Hematopoietic multipotent progenitor cell treated with erythropoietin and hydrocortisone succinate and interleukin-3 and kit ligand, for 8 days (in vitro differentiated cells): ENCODE measurements around the gene RHO.

Experiments used
- DNase-seq: peaks from one replicate; pipeline ENCODE4 v3.0.0-alpha.2; 2015

RHO gene

DNA sequence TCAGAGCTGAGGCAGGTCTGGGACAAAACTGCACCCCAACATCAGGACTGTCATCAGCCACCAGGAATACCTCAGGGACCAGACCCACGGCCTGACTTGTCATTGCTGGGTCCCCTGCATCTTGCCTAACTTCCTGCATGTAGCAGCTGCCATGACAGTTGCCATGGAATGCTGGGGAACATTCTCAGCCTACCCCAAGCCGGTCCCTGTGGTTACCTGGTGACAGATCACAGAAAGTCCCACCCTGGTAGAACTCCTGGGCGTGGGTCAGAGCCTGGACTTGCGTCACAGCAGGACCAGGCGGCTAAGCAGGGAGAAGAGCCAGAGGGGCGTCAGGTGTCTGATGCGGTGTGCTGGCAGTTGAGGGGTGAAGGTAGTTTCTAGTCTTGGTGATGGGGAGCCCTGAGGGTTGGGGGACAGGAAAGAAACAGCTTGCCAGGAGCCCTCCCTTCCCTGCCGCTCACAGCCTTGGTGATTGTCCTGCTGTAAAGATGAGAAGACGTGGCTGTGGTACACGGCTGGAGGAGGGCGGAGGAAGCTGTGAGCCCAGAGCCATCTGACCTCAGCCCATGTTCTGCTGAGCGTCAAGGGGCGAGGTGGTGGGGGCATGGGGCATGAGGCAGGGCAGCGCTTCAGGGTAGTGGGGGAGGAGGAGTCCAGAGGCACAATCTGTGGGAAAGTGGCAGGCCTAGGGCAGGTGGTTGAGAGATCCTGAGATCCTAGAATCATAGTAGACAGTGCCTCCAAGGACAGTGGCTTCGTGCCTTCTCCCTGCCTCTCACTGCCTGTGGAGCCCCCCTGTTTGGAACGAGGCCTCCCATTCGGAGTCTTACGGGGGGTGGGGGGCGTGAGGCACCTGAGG lies 19.9 kb downstream of the RHO start:
- DNase-seq = no peak

DNA sequence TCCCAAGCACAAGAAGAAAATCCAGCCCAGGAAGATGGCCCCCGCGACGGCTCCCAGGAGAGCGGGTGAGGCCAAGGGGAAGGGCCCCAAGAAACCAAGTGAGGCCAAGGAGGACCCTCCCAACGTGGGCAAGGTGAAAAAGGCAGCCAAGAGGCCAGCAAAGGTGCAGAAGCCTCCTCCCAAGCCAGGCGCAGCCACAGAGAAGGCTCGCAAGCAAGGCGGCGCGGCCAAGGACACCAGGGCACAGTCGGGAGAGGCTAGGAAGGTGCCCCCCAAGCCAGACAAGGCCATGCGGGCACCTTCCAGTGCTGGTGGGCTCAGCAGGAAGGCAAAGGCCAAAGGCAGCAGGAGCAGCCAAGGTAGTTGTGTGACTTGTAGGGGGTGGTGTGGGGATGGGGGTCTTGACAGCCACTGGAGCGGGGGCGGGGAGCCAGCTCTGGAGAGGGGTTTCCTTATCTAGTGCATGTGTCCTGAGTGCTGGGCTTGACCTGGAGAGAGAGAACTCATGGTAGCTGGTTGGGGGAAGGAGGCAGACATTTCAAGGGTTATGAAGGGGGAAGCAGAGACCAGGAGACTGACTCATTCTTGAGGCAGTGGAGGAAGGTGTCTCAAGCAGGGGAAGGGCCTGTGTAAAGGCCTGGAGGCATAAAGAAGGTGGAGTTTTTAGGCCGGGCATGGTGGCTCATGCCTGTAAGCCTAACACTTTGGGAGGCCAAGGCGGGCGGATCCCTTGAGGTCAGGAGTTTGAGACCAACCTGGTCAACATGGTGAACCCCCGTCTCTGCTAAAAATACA lies 20.8 kb downstream of the RHO start:
- no peak for DNase-seq

DNA sequence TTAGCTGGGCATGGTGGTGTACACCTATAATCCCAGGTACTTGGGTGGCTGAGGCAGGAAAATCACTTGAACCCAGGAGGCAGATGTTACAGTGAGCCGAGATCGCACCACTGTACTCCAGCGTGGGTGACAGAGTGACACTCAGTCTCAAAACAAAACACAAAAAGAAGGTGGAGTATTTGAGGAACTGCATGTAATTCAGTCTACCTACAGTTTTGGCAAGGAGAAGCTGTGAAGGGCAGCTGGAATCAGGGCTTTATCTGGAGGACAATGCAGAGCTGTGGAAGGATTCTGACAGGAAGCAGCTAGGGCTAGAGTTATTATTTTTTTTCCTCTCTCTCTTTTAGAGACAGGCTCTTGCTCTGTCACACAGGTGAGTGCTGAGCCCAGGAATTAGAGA lies 21.4 kb downstream of the RHO start:
- DNase-seq = no peak

DNA sequence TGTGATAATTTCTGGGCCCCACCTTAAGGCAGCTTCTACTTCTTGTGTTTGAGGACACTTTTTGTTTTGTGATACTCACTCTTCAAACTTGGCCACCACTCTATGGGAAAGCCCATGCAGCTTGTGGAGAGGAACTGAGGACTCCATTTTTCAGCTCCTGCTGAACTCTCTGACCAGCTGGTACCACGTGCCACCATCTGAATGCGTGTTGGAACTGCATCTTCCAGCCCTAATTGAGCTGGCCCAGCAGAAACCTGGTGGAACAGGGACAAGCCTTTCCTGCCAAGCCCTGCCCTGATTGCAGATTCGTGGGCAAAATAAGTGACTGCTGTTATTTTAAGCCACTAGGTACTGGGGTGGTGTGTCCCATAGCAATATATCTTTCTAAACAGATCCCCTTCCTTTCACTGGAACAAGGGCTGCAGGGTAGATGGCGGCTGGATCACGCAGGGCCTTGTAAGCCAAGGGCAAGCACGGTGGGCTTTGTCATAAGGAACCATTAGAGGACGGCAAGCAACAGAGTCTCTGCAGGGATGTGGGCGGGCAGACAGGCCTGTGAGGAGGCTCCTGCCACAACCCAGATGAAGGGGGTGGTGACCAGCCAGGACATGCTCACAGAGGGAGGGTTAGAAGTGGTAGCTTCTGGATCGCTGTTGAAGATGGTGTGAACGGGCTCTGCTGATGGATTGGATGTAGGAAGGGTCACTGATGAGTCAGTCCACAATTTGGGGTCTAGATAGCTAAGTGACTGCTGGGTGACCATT lies 24.0 kb downstream of the RHO start:
- no peak for DNase-seq

DNA sequence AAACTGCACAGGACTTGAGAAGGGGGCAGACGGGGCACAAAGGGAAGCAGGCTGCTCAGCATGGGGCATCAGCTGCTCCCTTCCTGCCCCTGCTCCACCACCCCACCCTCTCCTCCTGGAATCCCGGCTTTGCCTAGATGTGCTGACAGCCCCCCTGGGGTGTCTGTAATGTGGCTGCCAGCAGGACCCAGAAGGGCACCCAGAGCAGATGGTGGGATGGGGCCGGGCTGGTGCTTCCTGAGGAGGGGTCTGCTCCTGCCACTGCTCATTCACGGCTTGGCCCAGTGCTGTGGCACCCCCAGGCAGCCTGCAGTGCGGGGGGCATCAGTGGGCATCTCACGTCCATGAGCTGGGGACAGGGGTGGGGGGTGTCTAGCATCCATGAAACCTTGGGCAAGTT lies 24.7 kb downstream of the RHO start:
- DNase-seq = no peak

DNA sequence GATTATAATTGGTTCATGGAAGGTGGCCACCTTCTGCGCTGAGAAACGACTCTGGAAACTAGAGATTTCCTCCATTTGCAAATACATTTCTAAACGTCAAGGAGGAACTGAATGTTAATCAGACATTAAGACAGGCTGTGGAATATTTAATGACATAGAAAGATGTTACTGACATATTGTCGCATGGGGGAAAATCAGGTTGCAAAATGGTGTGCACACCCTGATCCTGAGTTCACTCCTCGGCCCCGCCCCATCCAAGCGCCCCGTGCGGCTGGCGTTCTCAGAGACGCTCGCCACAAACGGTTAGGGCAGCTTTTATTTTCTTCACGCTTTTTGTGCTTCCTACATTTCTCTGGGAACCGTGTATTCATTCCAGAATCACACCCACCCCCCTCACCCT lies 25.3 kb downstream of the RHO start:
- peak; percentile 31 for DNase-seq

DNA sequence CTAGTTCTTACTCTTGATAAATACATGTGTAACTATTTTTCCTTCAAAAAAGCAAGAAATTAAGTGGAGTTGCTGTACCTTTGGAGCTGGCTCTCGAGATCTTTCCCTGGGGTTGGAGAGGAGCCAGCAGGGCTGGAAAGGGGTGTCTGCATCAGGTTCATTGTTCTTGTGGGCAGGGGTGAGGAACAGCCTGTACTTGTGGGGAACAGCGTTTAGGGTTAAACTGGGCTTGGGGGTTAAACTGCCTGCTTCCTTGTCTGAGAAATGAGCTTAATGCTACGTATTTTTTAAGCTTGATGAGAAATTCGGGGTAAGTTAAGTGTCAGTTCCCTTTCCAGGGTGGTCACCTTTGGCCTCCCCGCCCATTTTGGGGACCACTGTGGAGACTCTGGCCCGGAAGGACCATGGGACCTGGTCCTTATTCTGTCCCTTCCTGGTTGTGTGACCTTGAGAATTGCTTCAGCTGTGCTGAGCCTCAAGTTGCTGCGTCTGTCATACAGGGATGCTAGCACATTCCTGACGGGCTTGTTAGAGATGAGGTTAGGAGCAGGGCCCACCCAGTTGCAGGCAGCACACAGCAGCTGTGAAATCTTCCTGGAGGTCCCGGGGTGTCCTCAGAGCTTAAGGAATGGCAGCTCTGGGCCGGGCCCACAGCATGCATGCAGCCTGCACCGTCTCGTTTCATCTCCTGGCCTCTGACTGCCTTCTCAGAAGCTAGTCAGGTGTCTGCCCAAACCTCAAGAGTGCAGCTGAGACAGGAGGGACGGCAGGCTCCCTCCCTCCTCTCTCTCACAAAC lies 26.1 kb downstream of the RHO start:
- peak; percentile 29 for DNase-seq

DNA sequence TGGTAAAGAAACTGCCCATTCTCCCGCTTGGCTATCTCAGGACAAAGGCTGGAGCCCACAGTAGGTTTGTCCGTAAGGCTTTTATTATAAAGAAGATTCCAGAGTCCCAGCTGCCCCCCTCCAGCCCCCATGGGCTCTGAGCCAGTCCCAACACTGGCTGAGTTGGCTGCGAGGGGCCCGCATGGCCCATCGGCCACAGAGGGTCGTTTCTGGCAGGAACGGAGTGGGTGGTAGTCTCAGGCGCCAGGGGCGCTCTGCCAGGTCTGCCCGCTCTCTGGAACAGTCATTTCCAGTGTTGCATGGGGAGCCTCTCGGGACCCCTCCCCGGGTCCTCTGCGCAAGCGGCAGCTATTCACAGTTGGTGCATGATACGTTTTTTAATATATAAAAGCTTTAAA lies 26.7 kb downstream of the RHO start:
- DNase-seq = no peak

DNA sequence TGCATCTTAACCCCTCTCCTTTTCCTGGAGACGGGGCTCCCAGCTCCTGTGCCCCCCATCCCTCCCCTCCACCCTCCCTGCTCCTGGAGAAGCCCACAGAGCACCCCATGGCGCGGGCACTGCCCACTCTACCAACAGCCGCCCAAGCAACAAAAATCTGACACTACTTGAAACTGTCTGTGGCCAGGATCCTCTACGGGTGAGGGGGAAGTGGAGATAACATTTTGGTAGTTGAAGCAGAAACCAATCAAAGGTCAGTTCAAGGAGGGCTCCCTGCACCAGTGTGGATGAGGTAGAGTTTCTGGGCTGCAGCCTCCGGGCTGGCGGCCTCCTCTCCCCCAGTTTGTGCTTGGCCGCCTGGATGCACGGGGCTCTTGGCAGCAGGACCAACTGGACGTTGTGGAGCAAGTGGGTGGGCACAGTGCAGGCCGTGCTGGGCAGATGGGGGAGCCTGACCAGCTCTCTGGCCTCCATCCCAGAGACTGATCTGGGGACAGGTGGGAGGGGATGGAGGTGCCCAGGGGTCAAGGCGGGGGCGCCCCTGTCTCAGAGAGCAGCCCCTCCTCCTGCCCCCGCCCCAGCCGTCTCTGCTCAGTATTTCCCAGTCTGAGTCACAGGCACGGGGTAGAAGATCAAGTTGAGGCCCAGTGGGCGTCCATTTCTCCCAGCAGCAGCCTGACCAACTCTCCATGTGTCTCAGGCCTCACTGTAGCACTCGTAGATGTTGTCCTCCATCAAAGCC lies 27.3 kb downstream of the RHO start:
- DNase-seq = no peak

DNA sequence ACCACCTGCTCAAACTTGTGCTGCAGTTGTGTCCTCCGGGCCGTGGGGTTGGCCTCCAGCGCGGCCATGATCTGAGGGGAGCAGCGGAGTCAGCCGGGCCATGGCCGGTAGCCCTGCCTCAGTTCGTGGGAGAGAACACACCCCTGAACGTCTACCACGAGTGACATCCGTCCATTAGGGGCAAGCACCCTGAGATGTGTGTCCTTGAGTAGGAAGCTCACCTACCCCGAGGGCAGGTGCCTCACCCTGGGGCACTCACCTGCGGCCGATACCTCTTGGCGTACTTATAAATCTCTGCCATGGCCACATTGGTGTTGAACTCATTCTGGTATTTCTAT lies 27.9 kb downstream of the RHO start:
- no peak for DNase-seq

DNA sequence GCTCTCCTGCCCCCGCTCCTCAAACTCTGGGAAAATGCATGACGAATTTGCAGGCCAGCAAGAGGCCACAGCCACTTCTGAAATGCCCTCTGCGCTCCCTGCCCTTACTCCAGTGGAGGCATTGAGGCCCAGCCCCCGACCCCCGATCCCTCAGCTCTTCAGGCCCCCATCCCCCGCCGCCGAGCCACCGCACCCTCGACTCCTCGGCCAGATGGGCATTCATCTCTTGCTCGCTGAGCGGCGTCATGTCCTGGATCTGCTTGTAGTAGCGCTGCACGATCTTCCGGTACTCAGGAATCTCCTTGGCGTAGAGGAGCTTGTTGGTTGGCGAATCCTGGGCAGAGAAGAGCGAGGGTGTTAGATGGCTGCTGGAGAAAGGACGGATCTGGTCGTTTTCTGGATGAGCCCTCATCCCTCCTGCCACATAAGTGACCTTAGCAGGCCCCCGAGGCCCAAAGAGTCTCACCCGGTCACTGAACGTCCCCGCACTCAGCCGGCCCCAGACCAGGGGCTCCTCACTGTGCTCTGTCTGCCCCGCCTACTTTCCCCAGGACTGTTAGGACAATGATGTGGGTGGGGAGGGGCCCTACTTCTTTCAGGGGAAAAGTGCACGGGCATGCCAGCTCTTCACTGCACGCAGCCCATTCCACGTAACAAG lies 28.6 kb downstream of the RHO start:
- DNase-seq = no peak

DNA sequence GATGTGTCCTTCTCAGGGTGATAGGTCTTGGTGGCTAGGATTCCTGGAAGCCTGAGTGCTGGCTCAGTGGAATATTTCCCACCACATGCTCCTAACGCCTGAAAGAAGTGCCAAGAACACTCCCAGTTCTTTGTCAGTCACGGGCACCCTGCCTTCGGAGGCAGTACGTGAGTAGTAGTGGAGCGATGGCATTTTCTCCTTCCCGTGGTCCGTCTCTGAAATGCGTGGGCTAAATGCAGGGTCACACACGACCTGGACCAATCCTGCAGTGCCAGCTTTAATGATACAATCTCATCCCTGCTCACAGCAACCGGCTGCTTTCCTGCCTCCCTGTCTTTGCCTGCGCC lies 29.1 kb downstream of the RHO start:
- DNase-seq = no peak

DNA sequence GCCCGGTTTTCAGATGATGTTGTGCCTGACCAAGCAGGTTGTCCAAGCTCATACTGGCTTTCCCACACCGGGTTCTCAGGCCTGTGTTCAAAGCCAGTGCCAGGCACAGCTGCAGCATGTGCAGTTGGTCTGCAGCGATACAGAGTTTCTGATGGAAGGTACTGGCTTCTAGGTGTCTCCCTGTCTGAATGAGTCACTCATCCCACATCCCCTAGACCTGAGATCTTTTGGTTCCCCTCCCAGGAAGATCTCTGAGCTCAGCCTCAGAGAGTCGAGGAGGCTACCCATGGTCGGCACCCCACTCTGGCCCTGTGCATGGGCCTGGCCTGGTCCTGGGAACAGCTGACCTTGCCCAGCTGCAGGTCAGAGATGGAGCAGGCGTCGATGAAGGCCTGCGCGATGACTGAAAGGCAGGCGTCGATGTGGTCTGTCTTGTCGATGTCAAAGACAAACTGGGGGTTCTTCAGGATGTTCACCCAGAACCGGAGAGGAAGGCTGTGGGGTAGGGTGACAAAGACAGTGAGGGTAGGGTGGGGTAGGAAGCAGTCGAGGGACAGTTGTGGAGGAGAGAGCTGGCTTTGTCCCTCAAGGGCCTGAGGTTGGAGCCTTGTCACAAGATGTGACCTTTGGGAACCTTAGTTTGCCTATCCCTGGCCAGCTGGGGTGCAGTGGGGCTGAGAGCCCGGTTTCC lies 29.8 kb downstream of the RHO start:
- DNase-seq = no peak

DNA sequence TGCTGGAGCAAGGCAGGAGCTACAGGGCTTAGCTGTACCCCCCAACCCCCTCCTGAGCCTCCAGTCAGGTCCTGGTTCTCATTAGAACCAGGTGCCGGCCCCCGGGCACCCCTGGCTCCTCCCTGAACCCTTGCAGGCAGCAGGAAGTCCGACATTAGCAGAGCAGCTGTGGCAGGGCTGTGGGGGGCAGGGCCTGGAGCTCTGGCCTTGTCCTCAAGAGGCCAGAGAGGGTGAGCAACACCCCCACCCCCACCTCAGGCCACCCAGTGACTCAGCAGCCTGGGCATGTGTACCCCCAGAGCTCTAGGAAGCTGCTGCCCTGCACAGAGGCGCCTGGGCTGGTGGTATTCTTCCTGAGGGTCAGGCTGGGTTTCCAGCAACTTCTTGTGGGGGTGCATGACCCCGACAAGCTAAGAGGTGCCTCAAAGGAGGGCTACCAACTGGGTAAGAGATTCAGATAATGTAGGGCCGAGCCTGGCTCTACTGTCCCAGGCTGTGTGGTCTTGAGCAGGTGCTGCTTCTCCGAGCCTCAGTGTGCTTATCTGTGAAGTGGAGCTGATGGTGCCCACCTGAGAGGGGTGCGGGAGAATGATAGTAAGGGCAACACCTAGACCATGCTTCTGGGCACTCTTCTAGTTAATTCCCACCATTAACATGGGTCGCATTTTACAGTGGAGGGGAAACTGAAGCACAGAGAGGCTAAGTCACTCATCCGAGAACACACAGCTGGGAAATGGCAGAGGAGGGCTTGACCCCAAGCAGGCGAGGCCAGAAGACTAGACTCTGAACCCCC lies 30.5 kb downstream of the RHO start:
- DNase-seq = no peak

DNA sequence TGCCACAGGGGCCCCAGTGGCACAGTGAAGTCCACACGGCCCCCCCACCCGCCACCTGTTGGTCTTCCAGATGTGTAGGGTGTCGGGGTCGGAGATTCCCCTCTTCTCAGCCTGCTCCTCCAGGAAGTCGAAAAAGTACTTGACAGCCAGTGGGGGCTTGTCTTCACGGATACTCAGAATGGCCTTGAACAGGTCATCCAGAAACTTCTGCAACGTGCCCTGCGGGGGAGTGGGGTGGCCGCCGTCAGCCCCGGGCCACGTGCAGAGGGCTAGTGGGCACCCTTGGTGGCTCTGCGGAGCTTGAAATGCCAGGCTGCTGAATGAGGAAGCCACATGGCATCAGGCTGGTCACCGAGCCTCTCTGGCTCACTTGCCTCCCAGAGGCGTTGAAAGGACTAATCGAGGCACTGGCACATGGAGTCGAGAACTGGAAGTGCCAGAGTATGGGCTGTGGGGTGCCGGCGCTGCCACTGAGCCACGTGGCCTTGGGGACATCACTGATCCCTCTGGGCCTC lies 31.2 kb downstream of the RHO start:
- DNase-seq = no peak

DNA sequence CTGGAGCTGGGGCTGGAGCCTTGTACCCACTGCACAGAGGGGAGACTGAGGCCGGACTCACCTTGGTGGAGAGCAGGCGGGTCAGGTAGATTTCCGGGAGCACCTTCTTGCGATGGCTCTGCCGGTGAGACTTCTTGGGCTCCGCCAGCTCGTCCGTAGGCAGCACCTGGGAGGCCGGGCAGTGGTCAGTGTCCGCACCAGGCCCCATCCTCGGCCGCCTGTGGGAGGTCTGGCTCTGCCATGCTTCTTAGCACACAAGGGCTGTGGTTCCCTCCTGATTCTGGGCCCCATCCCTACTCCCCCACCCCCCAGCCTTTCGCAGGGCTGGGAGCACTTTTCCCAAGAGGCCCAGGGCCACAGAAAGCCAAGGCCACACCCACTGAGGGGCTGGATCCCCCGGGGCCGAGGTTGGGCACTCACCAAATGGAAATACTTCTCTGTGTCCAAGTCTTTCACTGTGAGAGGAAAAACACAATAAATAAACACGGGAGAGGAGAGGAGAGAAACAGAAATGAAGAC lies 31.9 kb downstream of the RHO start:
- DNase-seq = no peak

DNA sequence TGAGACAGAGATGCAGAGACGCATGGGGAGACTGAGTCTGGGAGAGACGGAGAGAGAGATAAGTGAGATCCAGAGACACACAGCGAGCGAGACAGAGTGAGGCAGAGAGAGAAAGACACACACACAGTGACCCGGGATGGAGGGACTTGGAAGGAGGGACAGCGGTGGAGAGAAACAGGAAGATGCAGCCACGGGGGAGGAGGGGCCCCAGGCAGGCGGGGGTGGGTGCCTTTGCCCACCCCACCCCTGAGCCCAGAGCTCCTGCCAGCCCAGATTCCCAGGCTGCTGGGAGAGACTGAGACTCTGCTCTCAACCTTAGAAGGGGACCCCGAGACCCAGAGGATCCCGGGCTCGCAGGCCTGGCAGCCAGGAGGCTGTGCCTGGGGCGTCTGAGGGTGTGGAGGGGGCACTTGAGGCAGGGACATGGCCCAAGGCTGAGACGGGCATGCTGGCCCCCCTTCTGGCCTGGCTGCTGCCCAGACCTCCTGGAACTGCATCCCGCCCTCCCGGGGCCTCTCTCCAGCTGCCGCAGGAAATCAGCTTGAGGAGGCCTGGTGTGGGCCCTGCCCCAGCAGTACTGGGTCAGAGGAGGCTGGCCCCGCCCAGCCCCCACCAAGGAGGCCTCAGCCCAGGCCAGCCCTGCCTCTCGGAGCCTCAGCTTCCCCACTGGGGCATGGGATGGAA lies 32.6 kb downstream of the RHO start:
- no peak for DNase-seq

DNA sequence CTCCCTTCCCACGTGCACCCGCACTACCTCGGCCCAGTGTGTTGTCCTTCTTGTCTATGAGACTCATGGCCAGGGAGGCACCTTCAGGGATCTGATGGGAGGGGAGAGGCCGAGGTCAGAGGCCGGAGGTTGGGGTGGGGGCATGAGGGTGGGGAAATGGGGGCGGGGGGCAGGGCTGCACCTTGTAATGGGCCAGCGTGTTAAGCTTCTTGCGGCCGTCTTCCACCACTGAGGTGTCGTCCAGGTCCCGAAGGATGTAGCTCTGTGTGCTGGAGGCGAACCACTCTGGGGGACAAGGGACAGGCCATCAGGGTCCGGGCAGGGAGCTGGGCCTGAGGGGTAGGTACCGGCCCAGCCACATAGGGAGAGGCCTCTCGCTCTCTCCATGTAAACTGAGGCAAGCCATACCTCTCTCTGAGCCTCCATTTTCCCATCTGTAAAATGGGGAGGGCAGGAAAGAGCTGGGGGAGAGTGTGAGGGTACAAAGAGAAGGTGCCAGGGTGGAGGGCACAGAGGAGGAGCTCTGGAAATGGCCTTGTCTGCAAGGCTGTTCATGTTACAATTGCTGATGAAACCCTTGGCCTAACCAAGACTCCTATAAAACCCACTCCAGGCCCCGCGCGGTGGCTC lies 33.3 kb downstream of the RHO start:
- no peak for DNase-seq

DNA sequence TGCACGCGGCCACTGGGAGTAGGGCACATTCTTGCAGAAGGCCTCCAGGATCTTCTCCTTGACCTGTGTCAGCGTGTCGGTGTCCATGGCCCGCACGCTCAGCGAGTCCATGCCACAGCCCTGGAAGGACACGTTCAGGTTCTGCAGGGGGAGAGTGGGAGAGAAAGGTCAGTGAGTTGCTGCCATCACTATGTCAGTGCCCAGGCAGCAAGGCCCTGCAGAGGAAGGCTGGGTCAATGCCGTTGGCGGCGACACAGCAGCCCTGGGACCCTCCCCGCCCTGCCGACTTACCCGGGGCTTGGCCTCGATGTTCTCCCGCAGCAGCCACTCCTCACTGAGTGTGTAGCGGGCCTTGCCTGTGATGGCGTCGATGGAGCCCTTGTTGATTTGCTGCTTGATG lies 34.4 kb downstream of the RHO start:
- DNase-seq = no peak
